Sigmoid colon (tissue), 7 donors: ENCODE results near the gene RAD23B. TPM values are rescaled to one million over a fixed set of nuclear protein-coding genes. Genes with fewer than 3 reads are reported as not detected.

Experiments
- DNase-seq: peaks from one replicate; pipeline ENCODE4 v3.0.0-alpha.2; 2019
- H3K27ac ChIP-seq, 4 donors: fragments of 200-600 bp; sonication (generic); one replicate each; pipeline ENCODE4 v1.5.1; 2016 to 2019; ENCODE audit warnings: mild to moderate bottlenecking in 1 of 4
- H3K27me3 ChIP-seq, 3 donors: fragments of 200-600 bp; sonication (generic); one replicate each; pipeline ENCODE4 v1.5.1; 2019; ENCODE audit warnings: mild to moderate bottlenecking in 1 of 3
- H3K36me3 ChIP-seq, 4 donors: fragments of 200-600 bp; sonication (generic); one replicate each; pipeline ENCODE4 v1.5.1; 2016 to 2019
- H3K4me1 ChIP-seq, 4 donors: fragments of 200-600 bp; sonication (generic); one replicate each; pipeline ENCODE4 v1.5.1; 2017 to 2019
- H3K4me3 ChIP-seq, 4 donors: fragments of 200-600 bp; sonication (generic); one replicate each; pipeline ENCODE4 v1.5.1; 2017 to 2019; ENCODE audit warnings: mild to moderate bottlenecking in 2 of 4, moderate library complexity in 1 of 4
- H3K9me3 ChIP-seq, 4 donors: fragments of 200-600 bp in 3 of 4; sonication (generic) in 3 of 4; one replicate each; pipeline versions ENCODE4 v1.5.1 to v1.6.1; 2013 to 2019
- CTCF ChIP-seq, 4 experiments: fragments of 450-650 bp in 3 of 4; fragments of 200-600 bp in 1 of 4; IDR thresholded peaks; one replicate each; pipeline ENCODE4 v1.5.1; 2016 to 2019; ENCODE audit warnings: antibody characterized with exemption in 4 of 4, mild to moderate bottlenecking in 3 of 4, moderate library complexity in 2 of 4
- EP300 ChIP-seq, 4 donors: sonication (generic); formaldehyde crosslinking; IDR thresholded peaks; one replicate each; pipeline ENCODE4 v1.6.1; 2017; ENCODE audit warnings: antibody characterized with exemption in 4 of 4
- POLR2A ChIP-seq, 2 donors: fragments of 450-650 bp; IDR thresholded peaks; one replicate each; pipeline ENCODE4 v1.6.1; 2016; ENCODE audit warnings: antibody characterized with exemption in 2 of 2, mild to moderate bottlenecking in 2 of 2, moderate library complexity in 2 of 2
- POLR2AphosphoS5 ChIP-seq, 4 donors: sonication (generic); formaldehyde crosslinking; IDR thresholded peaks; one replicate each; pipeline ENCODE4 v1.6.1; 2017; ENCODE audit warnings: antibody characterized with exemption in 4 of 4
- WGBS, 2 donors: extraction: QIAGEN DNeasy Blood & Tissue Kit; methylation state at CpG; one replicate each; pipeline ENCODE4 v1.1.7; 2013; 5-methylcytosine and 5-hydroxymethylcytosine counted together
- intact Hi-C: fragments of 100-400 bp; cut with DNase I; formaldehyde crosslinking; loops from one replicate; pipeline ENCODE4 v1.15.1; 2023
- polyA plus RNA-seq, 3 donors: library from polyadenylated mRNA; stranded (reverse); fragments of 200-250 nt; gene quantifications; one replicate each; pipeline ENCODE4 v1.2.3, GENCODE V29; 2013
- total RNA-seq, 4 donors: library from RNA; depleted of rRNA; stranded (reverse); fragments of >200 nt; gene quantifications; one replicate each; pipeline ENCODE4 v1.1.0, GENCODE V29; 2016
- donor health status: healthy with polysubstance abuse.
- donor health status: Bipolar disorder and iron deficiency.
- donor health status: healthy.

The RAD23B gene
- total and polyA plus RNA-seq, 7 donors: 58.3 to 74.3 (median 62.4) TPM

GRCh38 chr9:107328510-107328909 lies 45.4 kb downstream of the RAD23B start:
- TF ChIP-seq CTCF (IDR thresholded peaks at IDR 0.05) (no peak), POLR2AphosphoS5 (IDR thresholded peaks at IDR 0.05) (no peak), EP300 (IDR thresholded peaks at IDR 0.05) (no peak), POLR2A (IDR thresholded peaks at IDR 0.05) (no peak)
- Histone ChIP-seq H3K27me3 (no peaks in the 10 kb centered on the region), H3K27ac (no peak overlapping the region), H3K9me3 (no peaks in the 10 kb centered on the region), H3K4me3 (no peak overlapping the region), H3K36me3 (peaks cover 0 to 81% (median 23%) of the 10 kb centered on the region in 4 donors), H3K4me1 (peaks cover 0 to 9% (median 0%) of the 10 kb centered on the region in 4 donors)
- intact Hi-C loops: no loop called here
- WGBS, 2 donors: 96 to 99% methylated on average over 7 of the region's 7 CpGs
- no peak for DNase-seq

GRCh38 chr9:107330420-107330819 lies 47.3 kb downstream of the RAD23B start:
- TF ChIP-seq EP300 (IDR thresholded peaks at IDR 0.05) (no peak), CTCF (IDR thresholded peaks at IDR 0.05) (no peak), POLR2AphosphoS5 (IDR thresholded peaks at IDR 0.05) (no peak), POLR2A (IDR thresholded peaks at IDR 0.05) (no peak)
- Histone ChIP-seq H3K36me3 (peaks cover 0 to 77% (median 17%) of the 10 kb centered on the region in 4 donors), H3K9me3 (no peaks in the 10 kb centered on the region), H3K4me3 (no peak overlapping the region), H3K27me3 (no peaks in the 10 kb centered on the region), H3K27ac (no peak overlapping the region), H3K4me1 (peaks cover 0 to 9% (median 0%) of the 10 kb centered on the region in 4 donors)
- WGBS, 2 donors: 66 to 87% methylated on average over 2 of the region's 2 CpGs
- no peak for DNase-seq
- intact Hi-C loops: no loop called here

- H3K27ac ChIP-seq: no peak overlapping the region
- H3K4me1 ChIP-seq: peaks cover 0 to 9% (median 3%) of the 10 kb centered on the region in 4 donors
- H3K4me3 ChIP-seq: no peak overlapping the region
- H3K36me3 ChIP-seq: peaks cover 0 to 69% (median 11%) of the 10 kb centered on the region in 4 donors
- 96 to 97% methylated on average over 2 of the region's 2 CpGs for WGBS, 2 donors
- TF ChIP-seq POLR2AphosphoS5 (IDR thresholded peaks at IDR 0.05) (no peak), EP300 (IDR thresholded peaks at IDR 0.05) (no peak), CTCF (IDR thresholded peaks at IDR 0.05) (no peak)
- no peak for DNase-seq
- no peaks in the 10 kb centered on the region for H3K9me3 ChIP-seq
- H3K27me3 ChIP-seq: no peaks in the 10 kb centered on the region
- intact Hi-C loops: no loop called here
Measured at GRCh38 chr9:107332883-107333282, 49.8 kb downstream of the RAD23B start.

- intact Hi-C loops: no loop called here
- no peak overlapping the region for H3K27ac ChIP-seq
Measured at GRCh38 chr9:107333363-107333762, 50.3 kb downstream of the RAD23B start.

More at GRCh38 chr9:107333363-107333762, 50.3 kb downstream of the RAD23B start:
- DNase-seq: no peak
- TF ChIP-seq POLR2A (IDR thresholded peaks at IDR 0.05): no peak
- peak in 1 of 4 donors; percentile 3 for TF ChIP-seq POLR2AphosphoS5 (IDR thresholded peaks at IDR 0.05)
- no peak for TF ChIP-seq EP300 (IDR thresholded peaks at IDR 0.05)
- TF ChIP-seq CTCF (IDR thresholded peaks at IDR 0.05): no peak
- Histone ChIP-seq H3K4me1 (peaks cover 0 to 12% (median 4%) of the 10 kb centered on the region in 4 donors), H3K36me3 (peaks cover 0 to 66% (median 11%) of the 10 kb centered on the region in 4 donors), H3K9me3 (no peaks in the 10 kb centered on the region), H3K4me3 (no peak overlapping the region), H3K27me3 (no peaks in the 10 kb centered on the region)
- WGBS, 2 donors: 95 to 98% methylated on average over 2 of the region's 2 CpGs
